A673 (cell line): Measurements from ENCODE around the gene CDH4. TPM values are rescaled to one million over a fixed set of nuclear protein-coding genes. Genes with fewer than 3 reads are reported as not detected.

Source experiments
- BruUV-seq: library from RNA; stranded (reverse); fragments of 400-500 nt; replicated peaks from 2 replicates; lab custom pipeline; 2021; lab: Mats Ljungman, UMichigan
- CTCF ChIA-PET: fragments of 300-600 bp; sonication (Branson Sonifier 250); formaldehyde crosslinking; loops from one replicate; lab custom pipeline; 2022; ENCODE audit warnings: antibody characterized with exemption; lab: Charles Lee
- POLR2A ChIA-PET: fragments of 300-600 bp; sonication (Branson Sonifier 250); formaldehyde crosslinking; loops from one replicate; lab custom pipeline; 2022; ENCODE audit warnings: antibody characterized with exemption; ENCODE audit not compliant: low non-redundant PET; lab: Charles Lee
- DNase-seq: peaks from one replicate; pipeline ENCODE4 v3.0.0-alpha.2; 2015; ENCODE audit warnings: low spot score
- H3K27ac ChIP-seq: fragments of 200-600 bp; sonication (generic); 2 replicates; pipeline ENCODE4 v1.5.1; 2016; ENCODE audit warnings: mixed run types, low read depth, mild to moderate bottlenecking, mixed read lengths, antibody characterized with exemption, low read length; ENCODE audit not compliant: poor library complexity, severe bottlenecking
- H3K27me3 ChIP-seq: fragments of 200-600 bp; sonication (generic); replicated peaks from 2 replicates; pipeline ENCODE4 v1.6.1; 2017; ENCODE audit warnings: mixed run types, low read depth, mild to moderate bottlenecking, mixed read lengths, antibody characterized with exemption, low read length; ENCODE audit not compliant: insufficient read depth, poor library complexity
- H3K36me3 ChIP-seq: fragments of 200-600 bp; sonication (generic); 2 replicates; pipeline ENCODE4 v1.6.1; 2016; ENCODE audit warnings: mixed run types, mild to moderate bottlenecking, mixed read lengths, antibody characterized with exemption, low read length; ENCODE audit not compliant: insufficient read depth, poor library complexity, severe bottlenecking
- H3K4me1 ChIP-seq: fragments of 200-600 bp; sonication (generic); 2 replicates; pipeline ENCODE4 v1.6.1; 2017; ENCODE audit warnings: mixed run types, mild to moderate bottlenecking, mixed read lengths, antibody characterized with exemption, low read length; ENCODE audit not compliant: insufficient read depth, poor library complexity, severe bottlenecking
- H3K4me3 ChIP-seq: fragments of 200-600 bp; sonication (generic); 2 replicates; pipeline ENCODE4 v1.5.1; 2016; ENCODE audit warnings: low read depth, mixed run types, mild to moderate bottlenecking, mixed read lengths, low read length; ENCODE audit not compliant: poor library complexity, severe bottlenecking
- H3K9me3 ChIP-seq: fragments of 200-600 bp; sonication (generic); 2 replicates; pipeline ENCODE4 v1.6.1; 2016; ENCODE audit warnings: mixed run types, low read depth, mild to moderate bottlenecking, mixed read lengths, antibody characterized with exemption, low read length; ENCODE audit not compliant: poor library complexity, severe bottlenecking
- EZH2 ChIP-seq: fragments of 200-600 bp; sonication (generic); IDR thresholded peaks from 2 replicates; pipeline ENCODE4 v1.6.1; 2017; ENCODE audit warnings: borderline replicate concordance, low read depth, mild to moderate bottlenecking, mixed read lengths, antibody characterized with exemption, low read length; ENCODE audit not compliant: poor library complexity, severe bottlenecking
- intact Hi-C: fragments of 100-400 bp; cut with micrococcal nuclease; formaldehyde crosslinking; loops from one replicate; pipeline ENCODE4 v1.10.0; 2022; ENCODE audit not compliant: unreplicated experiment
- total RNA-seq: library from RNA; stranded (reverse); gene quantifications from 2 replicates; pipeline ENCODE4 v1.2.3, GENCODE V29; 2021
- TF ChIP-seq, protein P1 (sequence below): fragments of 300-800, 200-600 bp; sonication (generic); conservative IDR thresholded peaks from 2 replicates; pipeline ENCODE4 v1.5.1; 2017; ENCODE audit warnings: low read depth, mild to moderate bottlenecking, antibody characterized with exemption, low read length, moderate library complexity, mixed read lengths

Gene CDH4
- total RNA-seq, 1 experiment from 2014 or later, result 8.3 TPM

DNA sequence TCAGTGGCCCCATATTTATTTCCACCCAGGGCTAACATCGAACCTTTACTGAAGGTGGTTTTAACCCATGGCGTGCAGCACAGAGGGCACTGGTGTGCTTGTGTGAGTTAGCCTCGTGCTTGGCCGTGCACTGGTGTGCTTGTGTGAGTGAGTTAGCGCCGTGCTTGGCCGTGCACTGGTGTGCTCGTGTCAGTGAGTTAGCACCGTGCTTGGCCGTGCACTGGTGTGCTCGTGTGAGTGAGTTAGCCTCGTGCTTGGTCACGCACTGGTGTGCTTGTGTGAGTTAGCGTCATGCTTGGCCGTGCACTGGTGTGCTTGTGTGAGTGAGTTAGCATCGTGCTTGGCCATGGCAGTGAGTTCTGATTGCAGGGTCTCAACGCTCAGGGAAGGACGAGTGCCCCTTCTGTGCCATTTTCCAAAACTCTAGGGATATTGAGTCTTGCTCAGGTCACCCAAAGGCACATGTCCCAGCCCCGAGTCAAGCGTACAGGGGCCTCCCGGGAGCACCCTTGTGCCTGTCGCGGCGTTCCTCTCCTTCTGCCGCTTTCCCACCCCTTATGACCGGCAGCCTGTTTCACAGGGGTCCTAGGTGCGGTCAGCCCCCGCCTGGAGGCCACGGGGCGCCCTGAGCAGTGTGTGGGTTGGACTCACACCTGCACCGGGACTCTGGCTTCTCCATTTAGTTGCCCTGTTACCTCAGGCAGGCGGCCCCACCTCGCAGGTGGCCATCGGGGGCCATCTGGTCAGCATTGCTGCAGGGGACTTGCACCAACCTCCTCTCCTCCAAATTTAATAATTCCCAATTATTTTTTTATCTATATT is 399.1 kb downstream of the CDH4 start:
- Histone ChIP-seq H3K27ac (no peak overlapping the region), H3K27me3 (peaks cover 26% of the 10 kb centered on the region), H3K9me3 (no peaks in the 10 kb centered on the region), H3K4me3 (no peak overlapping the region), H3K4me1 (no peaks in the 10 kb centered on the region), H3K36me3 (no peaks in the 10 kb centered on the region)
- CTCF ChIA-PET, result no interaction called here
- POLR2A ChIA-PET, result no interaction called here
- intact Hi-C loops, result no loop called here
- no peak for DNase-seq
- no TSS peak for BruUV-seq
- TF ChIP-seq EZH2, result no peak
- TF ChIP-seq, protein P1, sequence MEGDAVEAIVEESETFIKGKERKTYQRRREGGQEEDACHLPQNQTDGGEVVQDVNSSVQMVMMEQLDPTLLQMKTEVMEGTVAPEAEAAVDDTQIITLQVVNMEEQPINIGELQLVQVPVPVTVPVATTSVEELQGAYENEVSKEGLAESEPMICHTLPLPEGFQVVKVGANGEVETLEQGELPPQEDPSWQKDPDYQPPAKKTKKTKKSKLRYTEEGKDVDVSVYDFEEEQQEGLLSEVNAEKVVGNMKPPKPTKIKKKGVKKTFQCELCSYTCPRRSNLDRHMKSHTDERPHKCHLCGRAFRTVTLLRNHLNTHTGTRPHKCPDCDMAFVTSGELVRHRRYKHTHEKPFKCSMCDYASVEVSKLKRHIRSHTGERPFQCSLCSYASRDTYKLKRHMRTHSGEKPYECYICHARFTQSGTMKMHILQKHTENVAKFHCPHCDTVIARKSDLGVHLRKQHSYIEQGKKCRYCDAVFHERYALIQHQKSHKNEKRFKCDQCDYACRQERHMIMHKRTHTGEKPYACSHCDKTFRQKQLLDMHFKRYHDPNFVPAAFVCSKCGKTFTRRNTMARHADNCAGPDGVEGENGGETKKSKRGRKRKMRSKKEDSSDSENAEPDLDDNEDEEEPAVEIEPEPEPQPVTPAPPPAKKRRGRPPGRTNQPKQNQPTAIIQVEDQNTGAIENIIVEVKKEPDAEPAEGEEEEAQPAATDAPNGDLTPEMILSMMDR, result no peak

DNA sequence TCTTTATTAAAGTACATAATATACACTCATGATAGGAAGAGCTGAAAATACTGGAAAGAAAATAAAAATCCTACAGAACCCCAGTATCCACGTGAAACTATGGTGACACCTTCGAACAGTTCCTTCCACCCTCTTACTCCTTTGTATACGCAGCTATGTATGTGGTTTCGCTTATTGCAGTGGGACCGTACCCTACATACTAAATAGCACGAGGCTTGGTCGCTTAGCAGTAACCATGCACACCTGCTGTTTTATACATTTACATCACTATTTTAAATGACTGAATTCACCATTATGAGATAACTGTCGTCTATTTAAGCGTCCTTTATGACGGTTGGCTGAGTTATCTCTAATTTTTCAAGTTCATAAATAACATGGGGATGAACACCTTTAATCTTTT is 400.1 kb downstream of the CDH4 start:
- ChIA-PET CTCF (no interaction called here), POLR2A (no interaction called here)
- no TSS peak for BruUV-seq
- Histone ChIP-seq H3K36me3 (no peaks in the 10 kb centered on the region), H3K4me1 (no peaks in the 10 kb centered on the region), H3K4me3 (no peak overlapping the region), H3K27me3 (peaks cover 20% of the 10 kb centered on the region), H3K9me3 (no peaks in the 10 kb centered on the region), H3K27ac (no peak overlapping the region)
- no peak for DNase-seq
- TF ChIP-seq, protein P1, result no peak
- no peak for TF ChIP-seq EZH2
- intact Hi-C loops, result no loop called here

DNA sequence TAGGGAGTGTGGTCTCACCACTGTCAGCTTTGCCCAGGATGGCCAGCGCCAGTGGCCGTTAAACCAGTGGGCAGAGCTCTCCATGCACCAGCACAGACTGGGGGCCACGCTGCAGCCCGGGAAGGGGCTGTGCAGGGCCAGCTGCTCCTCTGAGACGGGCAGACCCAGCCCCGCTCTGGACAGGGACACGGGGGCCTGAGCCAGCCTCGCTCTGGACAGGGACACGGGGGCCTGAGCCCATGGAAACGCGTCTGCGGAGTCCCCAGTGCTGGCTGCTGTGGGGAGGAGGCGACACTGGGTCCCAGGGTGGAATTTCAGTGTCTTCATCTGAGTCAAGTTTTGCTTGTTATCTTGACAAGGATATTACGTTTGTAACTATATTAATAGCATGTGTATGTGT is 402.7 kb downstream of the CDH4 start:
- no peak overlapping the region for H3K27ac ChIP-seq
- H3K36me3 ChIP-seq, result no peaks in the 10 kb centered on the region
- H3K4me3 ChIP-seq, result no peak overlapping the region
- TF ChIP-seq, protein P1, result no peak
- TF ChIP-seq EZH2, result no peak
- intact Hi-C loops, result no loop called here
- H3K27me3 ChIP-seq, result no peaks in the 10 kb centered on the region
- ChIA-PET POLR2A (no interaction called here), CTCF (no interaction called here)
- BruUV-seq, result no TSS peak
- H3K9me3 ChIP-seq, result no peaks in the 10 kb centered on the region
- DNase-seq, result no peak
- no peaks in the 10 kb centered on the region for H3K4me1 ChIP-seq
